OCI-LY3 (cell line): Measurements from ENCODE around the gene SEMG2.

Experiments used
- CTCF ChIP-seq: fragments of 200-600, 300-600 bp; sonication (generic); IDR thresholded peaks from 2 replicates; pipeline ENCODE4 v1.5.1; 2014; ENCODE audit warnings: antibody characterized with exemption, low read length, low read depth
- EZH2phosphoT487 ChIP-seq: fragments of 200-600 bp; shearing (Covaris generic); IDR thresholded peaks from 2 replicates; pipeline ENCODE4 v1.6.1; 2018; ENCODE audit warnings: antibody characterized with exemption, mixed run types, low read depth

GRCh38 chr20:45189861-45190260 lies 31.3 kb upstream of the SEMG2 start:
- no peak for TF ChIP-seq CTCF
- no peak for TF ChIP-seq EZH2phosphoT487
